H1 (cell line): ENCODE measurements around the gene NCEH1.
"Not testable (repeated sequence)": the region's sequence is repeated elsewhere in the genome, so short reads cannot be mapped to it uniquely, and the experiment has no call there.

Experiments
- CHD2 ChIP-seq: IDR thresholded peaks from 2 replicates; pipeline ENCODE4 v1.6.1; 2012; ENCODE audit warnings: low read length, improper control_type of control experiment
- MAFK ChIP-seq: IDR thresholded peaks from 2 replicates; pipeline ENCODE4 v1.6.1; 2012; ENCODE audit warnings: low read depth, mild to moderate bottlenecking, improper control_type of control experiment, low read length
- POLR2A ChIP-seq, 2 experiments: IDR thresholded peaks; 1 replicate in 1 of 2; 2 replicates in 1 of 2; pipeline ENCODE4 v1.6.1; 2011; ENCODE audit warnings: low read depth in 2 of 2, low read length in 2 of 2, mild to moderate bottlenecking in 2 of 2; ENCODE audit errors: control extremely low read depth in 1 of 2
- RXRA ChIP-seq: IDR thresholded peaks from 2 replicates; pipeline ENCODE4 v1.6.1; 2011; ENCODE audit warnings: low read depth, mild to moderate bottlenecking, low read length, moderate library complexity; ENCODE audit not compliant: insufficient read depth
- TCF12 ChIP-seq: IDR thresholded peaks from 2 replicates; pipeline ENCODE4 v1.6.1; 2011; ENCODE audit warnings: low read depth, mild to moderate bottlenecking, low read length

GRCh38 chr3:172722536-172723040 lies 11.7 kb upstream of the NCEH1 start:
- TF ChIP-seq MAFK; POLR2A (IDR thresholded peaks at IDR 0.05; ENCODE audit: control extremely low read depth in 1 of 2, low read depth in 2 of 2, low read length in 2 of 2); TCF12; RXRA; CHD2: not testable (repeated sequence)
